Endometrial microvascular endothelial cells (primary cell): ENCODE data around the gene CUX1. TPM values are rescaled to one million over a fixed set of nuclear protein-coding genes. Genes with fewer than 3 reads are reported as not detected.
"Not testable (repeated sequence)": the region's sequence is repeated elsewhere in the genome, so short reads cannot be mapped to it uniquely, and the experiment has no call there.

ENCODE experiments used
- in situ Hi-C: cut with HindIII; loops from 2 replicates; pipeline ENCODE4 v1.10.0; 2017; ENCODE audit warnings: low sequenced_read_pairs, low pct_unique_long_range_greater_than_20kb; ENCODE audit errors: inconsistent ontology term
- total RNA-seq: library from RNA; depleted of rRNA; stranded (reverse); fragments of >200 nt; gene quantifications from one replicate; pipeline ENCODE4 v1.2.3, GENCODE V29; 2015; ENCODE audit errors: inconsistent ontology term

CUX1 gene
- total RNA-seq, 1 donor from 2014 or later, result 14.9 TPM

GRCh38 chr7:102295346-102296178, 478.1 kb downstream of the CUX1 start:
- in situ Hi-C loops, result no loop called here

- in situ Hi-C loops, result no loop called here
Measured at GRCh38 chr7:102296179-102296438, 478.7 kb downstream of the CUX1 start.

- in situ Hi-C loops, result no loop called here
Measured at GRCh38 chr7:102296514-102296913, 479.1 kb downstream of the CUX1 start.

- in situ Hi-C loops, result no loop called here
Measured at GRCh38 chr7:102297487-102298218, 480.2 kb downstream of the CUX1 start.

- in situ Hi-C loops, result no loop called here
Measured at GRCh38 chr7:102300643-102301221, 483.3 kb downstream of the CUX1 start.

- in situ Hi-C loops, result not testable (repeated sequence)
Measured at GRCh38 chr7:102301367-102301766, 483.9 kb downstream of the CUX1 start.

GRCh38 chr7:102302025-102302424, 484.6 kb downstream of the CUX1 start:
- in situ Hi-C loops, result no loop called here

GRCh38 chr7:102303669-102304422, 486.4 kb downstream of the CUX1 start:
- in situ Hi-C loops, result no loop called here

GRCh38 chr7:102304668-102305067, 487.2 kb downstream of the CUX1 start:
- in situ Hi-C loops, result no loop called here

- in situ Hi-C loops, result no loop called here
Measured at GRCh38 chr7:102305414-102306268, 488.2 kb downstream of the CUX1 start.

GRCh38 chr7:102306916-102307677, 489.7 kb downstream of the CUX1 start:
- in situ Hi-C loops, result no loop called here

GRCh38 chr7:102310414-102310815, 493.0 kb downstream of the CUX1 start:
- in situ Hi-C loops, result no loop called here

- in situ Hi-C loops, result no loop called here
Measured at GRCh38 chr7:102312317-102312716, 494.9 kb downstream of the CUX1 start.

- in situ Hi-C loops, result no loop called here
Measured at GRCh38 chr7:102313997-102314780, 496.8 kb downstream of the CUX1 start.

- in situ Hi-C loops, result no loop called here
Measured at GRCh38 chr7:102317231-102318059, 500.0 kb downstream of the CUX1 start.

GRCh38 chr7:102318482-102318971, 501.1 kb downstream of the CUX1 start:
- in situ Hi-C loops, result no loop called here
